ENCODE measurements around the gene ST6GALNAC2.
A peak's percentile ranks its signal among the peaks of the same experiment; 100 is the strongest.

The ST6GALNAC2 gene

GRCh38 chr17:76523084-76524037, 62.3 kb downstream of the ST6GALNAC2 start:
- POLR2A ChIA-PET = interaction anchor here (0.7 to 2.2 kb wide), 4 partner anchors 16 to 37 kb away, joined by 3 to 7 read pairs (median 4); partner anchors contain the start of gene PRCD
- TF ChIP-seq ZNF214 (tag by site-specific recombination; IDR thresholded peaks at IDR 0.05; ENCODE audit: borderline replicate concordance) = no peak
- no peak for TF ChIP-seq ZNF138 (tag by site-specific recombination; IDR thresholded peaks at IDR 0.05; ENCODE audit: borderline replicate concordance)
- TF ChIP-seq WT1 (tag by site-specific recombination; IDR thresholded peaks at IDR 0.05) = no peak
- peak; percentile 47; the same call in 1 of the 2 replicates for TF ChIP-seq ZBTB20 (tag by site-specific recombination; IDR thresholded peaks at IDR 0.05)
- no peak for TF ChIP-seq ZNF10 (tag by site-specific recombination; IDR thresholded peaks at IDR 0.05)
- peak; percentile 24; the same call in 1 of the 2 replicates for TF ChIP-seq ZBTB48 (tag by site-specific recombination; IDR thresholded peaks at IDR 0.05)
- TF ChIP-seq ZNF169 (tag by site-specific recombination; IDR thresholded peaks at IDR 0.05) = no peak
- no peak for TF ChIP-seq GFI1B (tag by site-specific recombination; IDR thresholded peaks at IDR 0.05)
- no peak for TF ChIP-seq ZNF639 (tag by site-specific recombination; IDR thresholded peaks at IDR 0.05)
- TF ChIP-seq ZNF202 (tag by site-specific recombination; IDR thresholded peaks at IDR 0.05; ENCODE audit: borderline replicate concordance) = no peak
- TF ChIP-seq ZNF654 (tag by site-specific recombination; IDR thresholded peaks at IDR 0.05; ENCODE audit: low read depth) = peak; percentile 92
- peak; percentile 62; the same call in 1 of the 2 replicates for TF ChIP-seq PATZ1 (tag by site-specific recombination; IDR thresholded peaks at IDR 0.05)
- peak; percentile 86 for TF ChIP-seq GLIS2 (tag by site-specific recombination; IDR thresholded peaks at IDR 0.05)
- no peak for TF ChIP-seq ZBTB8A (tag by site-specific recombination; IDR thresholded peaks at IDR 0.05)
- no peak for TF ChIP-seq ZSCAN5A (tag by site-specific recombination; IDR thresholded peaks at IDR 0.05)
- no peak for TF ChIP-seq ZNF274 (IDR thresholded peaks at IDR 0.05; ENCODE audit: low read length)
- TF ChIP-seq ZNF274 (tag by site-specific recombination; IDR thresholded peaks at IDR 0.05; ENCODE audit: borderline replicate concordance) = no peak
- TF ChIP-seq ZNF549 (tag by site-specific recombination; IDR thresholded peaks at IDR 0.05) = no peak
- TF ChIP-seq ZNF280C (tag by site-specific recombination; IDR thresholded peaks at IDR 0.05) = no peak
- no peak for TF ChIP-seq PRDM2 (tag by site-specific recombination; IDR thresholded peaks at IDR 0.05; ENCODE audit: borderline replicate concordance)
- TF ChIP-seq ZNF350 (tag by site-specific recombination; IDR thresholded peaks at IDR 0.05) = no peak
- TF ChIP-seq ZNF211 (tag by site-specific recombination; IDR thresholded peaks at IDR 0.05; ENCODE audit: low read depth) = no peak
- TF ChIP-seq ZNF114 (tag by site-specific recombination; IDR thresholded peaks at IDR 0.05) = no peak
- no peak for TF ChIP-seq ZNF560 (tag by site-specific recombination; IDR thresholded peaks at IDR 0.05; ENCODE audit: borderline replicate concordance)

More at GRCh38 chr17:76523084-76524037, 62.3 kb downstream of the ST6GALNAC2 start:
- CTCF ChIA-PET = interaction anchor here (0.6 to 7.2 kb wide), 65 partner anchors 8 to 556 kb away, joined by 3 to 87 read pairs (median 5); partner anchors contain the start of genes AANAT, MXRA7 and PRCD
- H3K4me3 ChIP-seq (ENCODE audit: low read depth, low read length) = no peak overlapping the region
- H3K9me3 ChIP-seq (ENCODE audit: control insufficient read depth, insufficient read depth, low read depth, low read length) = no peaks in the 10 kb centered on the region
- peaks cover 8% of the 10 kb centered on the region for H3K4me1 ChIP-seq (ENCODE audit: control insufficient read depth, insufficient read depth, low read length)
- no peak overlapping the region for H3K27ac ChIP-seq (ENCODE audit: extremely low read depth, low read depth, low read length)
- H3K36me3 ChIP-seq (ENCODE audit: control insufficient read depth in 2 of 2, insufficient read depth in 1 of 2, low read length in 2 of 2) = no peaks in the 10 kb centered on the region
